HUES48 (cell line): Measurements from ENCODE around the gene SPPL2B.

Experiments used
- H3K27ac ChIP-seq: one replicate; pipeline ENCODE4 v1.7.0; 2013; ENCODE audit warnings: low read depth, low read length, inconsistent platforms
- H3K27me3 ChIP-seq: 2 replicates; pipeline ENCODE4 v1.6.1; 2013; ENCODE audit warnings: mild to moderate bottlenecking, low read length; ENCODE audit not compliant: control insufficient read depth, insufficient read depth
- H3K36me3 ChIP-seq: 2 replicates; pipeline ENCODE4 v1.6.1; 2013; ENCODE audit warnings: low read length; ENCODE audit not compliant: control insufficient read depth, insufficient read depth
- H3K4me1 ChIP-seq: 2 replicates; pipeline ENCODE4 v1.6.1; 2013; ENCODE audit warnings: mild to moderate bottlenecking, low read length; ENCODE audit not compliant: control insufficient read depth, insufficient read depth
- H3K4me3 ChIP-seq: 2 replicates; pipeline ENCODE4 v1.5.1; 2013; ENCODE audit warnings: mild to moderate bottlenecking, low read depth, low read length
- H3K9ac ChIP-seq: 2 replicates; pipeline ENCODE4 v1.6.1; 2013; ENCODE audit warnings: mild to moderate bottlenecking, low read depth, low read length, moderate library complexity
- H3K9me3 ChIP-seq: 2 replicates; pipeline ENCODE4 v1.6.1; 2013; ENCODE audit warnings: low read length; ENCODE audit not compliant: control insufficient read depth, insufficient read depth

Gene SPPL2B

GRCh38 chr19:2303211-2303798 lies 25.2 kb upstream of the SPPL2B start:
- H3K9ac ChIP-seq: no peak overlapping the region
- no peaks in the 10 kb centered on the region for H3K4me1 ChIP-seq
- no peaks in the 10 kb centered on the region for H3K36me3 ChIP-seq
- no peak overlapping the region for H3K4me3 ChIP-seq
- H3K27ac ChIP-seq: no peak overlapping the region
- H3K27me3 ChIP-seq: peaks cover 21% of the 10 kb centered on the region
- H3K9me3 ChIP-seq: no peaks in the 10 kb centered on the region

DNA sequence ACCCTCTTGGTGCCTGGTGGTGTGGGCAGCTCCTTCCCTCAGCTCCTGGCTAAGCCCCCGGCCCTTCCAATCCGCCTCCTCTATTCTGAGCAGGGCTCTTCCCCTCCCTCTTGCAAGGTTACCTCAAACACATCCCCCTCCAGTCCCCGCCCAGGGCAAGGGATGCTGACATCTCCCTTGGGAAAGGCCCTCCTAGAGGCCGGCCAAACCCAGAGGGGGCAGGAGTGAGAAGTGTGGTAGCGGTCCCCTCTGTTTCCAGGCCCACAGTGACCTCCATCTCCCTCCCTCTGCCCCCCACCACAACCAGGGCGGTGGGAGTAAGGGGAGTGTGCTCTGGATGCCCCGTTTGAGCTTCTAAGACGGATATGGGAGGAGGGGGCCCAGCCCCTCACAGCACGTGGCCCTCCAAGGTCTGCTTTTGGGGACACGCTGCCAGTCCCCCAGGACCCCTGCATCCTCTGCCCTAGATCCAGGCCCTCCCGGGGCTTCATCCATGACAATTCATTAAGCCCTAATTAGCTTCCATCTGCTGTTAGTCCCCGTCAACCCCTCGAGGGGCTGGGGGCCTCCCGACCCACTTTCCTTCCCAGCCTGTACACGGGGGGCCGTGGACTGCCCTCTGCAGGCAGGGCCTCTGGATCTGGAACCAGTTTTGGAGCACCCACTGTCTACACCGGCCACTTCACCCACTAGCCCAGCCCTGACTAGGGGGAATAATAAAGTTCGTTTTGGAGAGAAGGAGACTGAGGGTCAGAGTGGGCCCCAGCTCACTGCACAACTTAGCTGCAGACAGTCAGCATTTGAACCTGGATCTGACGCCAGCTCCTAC lies 22.8 kb upstream of the SPPL2B start:
- Histone ChIP-seq H3K9ac (no peak overlapping the region), H3K4me1 (no peaks in the 10 kb centered on the region)

GRCh38 chr19:2306281-2306806 lies 22.1 kb upstream of the SPPL2B start:
- no peaks in the 10 kb centered on the region for H3K4me1 ChIP-seq
- H3K27ac ChIP-seq: no peak overlapping the region
- no peaks in the 10 kb centered on the region for H3K9me3 ChIP-seq
- no peaks in the 10 kb centered on the region for H3K36me3 ChIP-seq
- H3K27me3 ChIP-seq: peaks cover 29% of the 10 kb centered on the region
- no peak overlapping the region for H3K9ac ChIP-seq
- no peak overlapping the region for H3K4me3 ChIP-seq

More for the DNA sequence above, 22.8 kb upstream of the SPPL2B start:
- no peak overlapping the region for H3K4me3 ChIP-seq
- no peaks in the 10 kb centered on the region for H3K9me3 ChIP-seq
- no peaks in the 10 kb centered on the region for H3K36me3 ChIP-seq
- peaks cover 29% of the 10 kb centered on the region for H3K27me3 ChIP-seq
- no peak overlapping the region for H3K27ac ChIP-seq

DNA sequence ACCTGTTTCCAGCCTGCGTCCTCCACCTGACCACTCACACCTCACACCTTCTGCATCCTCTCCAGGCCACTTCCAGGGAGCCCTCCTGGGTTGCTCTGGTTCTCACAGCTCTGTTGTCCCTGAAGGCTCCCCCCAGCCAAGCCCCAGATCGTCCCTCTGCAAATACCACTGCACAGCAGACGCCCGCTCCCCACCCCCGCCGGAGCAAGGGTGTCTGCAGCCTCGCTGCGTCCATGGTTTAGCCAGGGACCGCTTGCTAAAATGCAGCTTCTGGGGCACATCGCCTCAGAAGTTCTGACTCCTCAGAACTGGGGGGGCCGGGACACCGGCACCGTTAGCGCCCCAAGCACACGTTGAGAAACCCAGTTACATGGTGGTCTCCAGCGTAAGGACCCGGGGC lies 21.5 kb upstream of the SPPL2B start:
- no peak overlapping the region for H3K4me3 ChIP-seq
- H3K9me3 ChIP-seq: no peaks in the 10 kb centered on the region
- no peaks in the 10 kb centered on the region for H3K36me3 ChIP-seq
- no peak overlapping the region for H3K9ac ChIP-seq
- no peaks in the 10 kb centered on the region for H3K4me1 ChIP-seq
- peaks cover 29% of the 10 kb centered on the region for H3K27me3 ChIP-seq
- no peak overlapping the region for H3K27ac ChIP-seq

DNA sequence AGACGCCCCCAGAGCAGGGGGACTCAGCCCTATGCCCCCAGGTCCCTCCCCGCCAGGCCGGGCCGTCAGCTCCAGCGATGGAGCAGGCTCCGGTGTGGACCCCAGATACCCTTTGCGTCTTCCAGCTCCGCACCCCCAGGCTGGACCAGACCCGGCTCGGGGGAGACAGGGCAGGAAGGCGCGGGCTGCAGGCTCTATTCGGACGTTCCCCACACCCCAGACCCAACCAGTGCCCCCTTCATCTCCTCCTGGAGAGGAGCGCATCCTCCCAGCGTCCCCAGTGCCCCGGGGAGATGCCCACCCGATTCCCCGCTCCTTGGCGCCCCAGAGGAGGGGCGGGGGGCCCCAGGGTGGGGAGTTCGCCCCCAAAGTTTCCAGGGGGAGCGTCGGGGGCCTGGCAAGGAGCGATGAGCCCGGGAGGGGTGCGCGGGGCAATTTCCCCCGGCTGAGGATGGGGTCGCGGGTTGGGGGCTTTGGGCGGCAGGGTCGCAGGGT lies 20.9 kb upstream of the SPPL2B start:
- H3K36me3 ChIP-seq: no peaks in the 10 kb centered on the region
- peak overlapping the region; percentile 32; the same call in 1 of the 2 replicates for H3K4me3 ChIP-seq
- H3K9ac ChIP-seq: no peak overlapping the region
- H3K27me3 ChIP-seq: peaks cover 25% of the 10 kb centered on the region
- H3K4me1 ChIP-seq: no peaks in the 10 kb centered on the region
- no peak overlapping the region for H3K27ac ChIP-seq
- H3K9me3 ChIP-seq: no peaks in the 10 kb centered on the region

DNA sequence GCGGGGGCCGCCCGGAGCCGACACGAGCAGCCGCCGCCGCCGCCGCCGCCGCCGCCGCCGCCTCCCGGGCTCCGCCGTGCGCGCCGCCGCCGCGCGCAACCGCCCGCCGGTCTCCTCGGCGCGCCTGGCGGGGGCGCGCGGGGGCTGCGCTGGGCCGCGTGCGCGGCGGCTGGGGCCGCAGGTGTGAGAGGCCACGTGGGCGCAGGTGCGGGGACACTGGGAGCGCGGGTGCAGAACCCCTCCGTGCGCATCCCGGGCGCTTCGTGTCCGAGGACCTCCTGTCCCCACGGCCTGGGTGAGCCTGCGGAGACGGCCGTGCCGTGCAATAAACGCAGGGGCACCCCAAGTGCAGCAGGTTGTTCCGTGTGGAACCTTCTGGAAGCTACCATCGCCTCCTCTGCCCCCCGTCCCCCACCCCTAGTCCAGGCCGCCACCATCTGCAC lies 20.3 kb upstream of the SPPL2B start, which contains the start of gene LINGO3:
Gene LINGO3 (minus strand): TSS at position 41 of the 443 bp plus-strand sequence. CDS start 16,378 bp downstream, outside the sequence.
- Histone ChIP-seq H3K4me1 (no peaks in the 10 kb centered on the region), H3K27me3 (peaks cover 24% of the 10 kb centered on the region), H3K4me3 (peak within 1 kb of the TSS; percentile 44), H3K9ac (no peak within 1 kb of the TSS), H3K36me3 (no peaks in the 10 kb centered on the region), H3K9me3 (no peaks in the 10 kb centered on the region), H3K27ac (no peak within 1 kb of the TSS)

- Histone ChIP-seq H3K9ac (no peak overlapping the region), H3K27ac (no peak overlapping the region), H3K9me3 (no peaks in the 10 kb centered on the region), H3K36me3 (no peaks in the 10 kb centered on the region), H3K4me3 (no peak overlapping the region), H3K27me3 (peaks cover 24% of the 10 kb centered on the region), H3K4me1 (no peaks in the 10 kb centered on the region)
Observed at GRCh38 chr19:2309734-2310362, 18.6 kb upstream of the SPPL2B start.

DNA sequence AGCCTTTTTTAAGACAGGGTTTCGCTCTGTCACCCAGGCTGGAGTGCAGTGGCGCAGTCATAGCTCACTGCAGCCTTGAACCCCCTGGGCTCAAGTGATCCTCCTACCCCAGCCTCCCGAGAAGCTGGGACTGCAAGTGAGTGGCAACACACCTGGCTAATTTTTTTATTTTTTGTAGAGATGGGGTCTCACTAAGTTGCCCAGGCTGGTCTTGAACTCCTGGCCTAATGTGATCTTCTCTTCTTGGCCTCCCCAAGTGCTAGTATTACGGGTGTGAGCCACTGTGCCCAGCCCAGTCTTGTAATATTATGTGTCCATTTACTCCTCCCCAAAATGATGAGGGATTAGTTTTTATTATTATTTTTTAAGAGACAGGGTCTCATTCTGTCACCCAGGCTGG lies 17.4 kb upstream of the SPPL2B start:
- Histone ChIP-seq H3K9me3 (no peaks in the 10 kb centered on the region), H3K27ac (no peak overlapping the region), H3K9ac (no peak overlapping the region), H3K4me1 (0 out of 2 replicates have a peak, but pooled peaks cover under 1% of the 10 kb centered on the region), H3K4me3 (no peak overlapping the region), H3K27me3 (peaks cover 24% of the 10 kb centered on the region), H3K36me3 (no peaks in the 10 kb centered on the region)

DNA sequence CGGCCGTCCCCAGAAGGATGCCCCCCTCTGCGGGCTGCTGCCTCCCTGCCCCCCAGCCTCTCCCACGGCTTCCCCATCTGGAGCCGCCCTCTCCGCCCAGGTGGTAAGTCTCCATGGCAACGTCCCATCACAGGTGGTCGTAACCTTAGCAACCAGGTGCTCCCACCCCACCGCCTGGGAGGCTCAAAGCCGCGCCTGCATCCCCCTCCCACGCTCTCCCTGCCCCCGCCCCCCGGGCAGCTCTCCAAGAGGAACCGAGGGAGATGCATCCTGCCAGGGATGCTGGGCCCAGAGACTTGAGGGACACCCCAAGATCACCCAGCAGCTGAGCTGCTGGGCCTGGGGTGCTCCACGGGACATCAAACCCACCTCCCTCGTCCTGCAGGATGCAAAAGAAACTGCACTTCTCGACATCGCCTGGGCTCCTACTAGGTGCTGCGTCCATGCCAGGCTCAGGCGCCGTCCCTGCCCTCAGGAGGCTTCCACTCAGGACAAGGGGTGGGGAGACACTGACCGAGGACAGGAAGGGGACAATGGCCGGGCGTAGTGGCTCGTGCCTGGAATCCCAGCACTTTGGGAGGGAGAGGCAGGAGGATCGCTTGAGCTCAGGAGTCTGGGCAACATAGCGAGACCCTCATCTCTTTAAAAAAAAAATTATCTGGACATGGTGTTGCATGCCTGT lies 15.5 kb upstream of the SPPL2B start:
- no peak overlapping the region for H3K27ac ChIP-seq
- no peaks in the 10 kb centered on the region for H3K36me3 ChIP-seq
- H3K9ac ChIP-seq: no peak overlapping the region
- H3K27me3 ChIP-seq: peaks cover 10% of the 10 kb centered on the region
- no peak overlapping the region for H3K4me3 ChIP-seq
- no peaks in the 10 kb centered on the region for H3K9me3 ChIP-seq
- H3K4me1 ChIP-seq: 0 out of 2 replicates have a peak, but pooled peaks cover 6% of the 10 kb centered on the region

DNA sequence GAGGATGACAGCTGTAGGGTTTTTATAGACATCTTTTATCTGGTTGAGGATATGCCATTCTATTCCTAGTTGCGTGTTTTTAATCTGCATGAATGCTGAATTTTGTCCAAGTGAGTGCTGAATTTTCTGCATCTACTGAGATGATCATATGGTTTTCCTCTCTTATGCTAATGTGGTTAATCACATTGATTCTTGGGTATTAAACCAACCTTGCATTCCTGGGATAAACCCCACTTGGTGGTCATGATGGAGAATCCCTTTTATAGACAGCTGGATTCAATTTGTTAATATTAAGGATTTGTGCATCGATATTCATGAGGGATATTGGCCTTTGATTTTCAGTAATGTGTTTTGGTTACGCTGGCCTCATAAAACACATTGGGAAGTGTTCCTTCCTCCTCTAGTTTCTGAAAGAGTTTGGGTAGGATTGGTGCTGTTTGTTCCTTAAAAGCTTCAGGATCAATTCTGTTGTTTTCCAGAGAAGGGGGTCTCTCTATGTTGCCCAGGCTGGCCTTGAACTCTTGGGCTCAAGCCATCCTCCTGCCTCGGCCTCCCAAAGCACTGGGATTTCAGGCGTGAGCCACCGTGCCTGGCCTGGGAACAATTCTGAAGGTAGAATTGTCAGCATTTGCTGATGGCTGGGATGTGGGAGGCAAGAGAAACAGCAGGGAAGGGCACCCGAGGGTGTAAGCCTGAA lies 13.2 kb upstream of the SPPL2B start:
- Histone ChIP-seq H3K4me3 (no peak overlapping the region), H3K27ac (no peak overlapping the region), H3K9me3 (no peaks in the 10 kb centered on the region), H3K36me3 (no peaks in the 10 kb centered on the region), H3K27me3 (no peaks in the 10 kb centered on the region), H3K4me1 (0 out of 2 replicates have a peak, but pooled peaks cover 6% of the 10 kb centered on the region), H3K9ac (no peak overlapping the region)
